ENCODE measurements around the gene SHISA4. TPM values are rescaled to one million over a fixed set of nuclear protein-coding genes. Genes with fewer than 3 reads are reported as not detected.

Gene SHISA4
- total RNA-seq, 1 experiment from 2014 or later = 7.6 TPM

- H3K36me3 Mint-ChIP-seq (ENCODE audit: insufficient read depth, unreplicated experiment) = peaks cover 6% of the 10 kb centered on the region
- H3K27ac Mint-ChIP-seq (ENCODE audit: low read depth, unreplicated experiment) = peak overlapping the region; percentile 11
- ChIA-PET POLR2A (interaction anchor here (1.1 to 2.9 kb wide), 2 partner anchors 35 kb away, joined by 4 to 15 read pairs; no protein-coding TSS in a partner anchor), CTCF (interaction anchor here (0.6 to 9.2 kb wide), 6 partner anchors 9 to 57 kb away, joined by 3 to 83 read pairs (median 4); no protein-coding TSS in a partner anchor)
- peaks cover 11% of the 10 kb centered on the region for H3K27me3 Mint-ChIP-seq (ENCODE audit: insufficient read depth, unreplicated experiment)
- no peak for DNase-seq (ENCODE audit: unreplicated experiment)
- BruUV-seq (replicated peaks) = no TSS peak
- peaks cover 34% of the 10 kb centered on the region for H3K4me1 Mint-ChIP-seq (ENCODE audit: insufficient read depth, unreplicated experiment)
- H3K4me3 Mint-ChIP-seq (ENCODE audit: unreplicated experiment) = no peak overlapping the region
- TF ChIP-seq, protein P1, sequence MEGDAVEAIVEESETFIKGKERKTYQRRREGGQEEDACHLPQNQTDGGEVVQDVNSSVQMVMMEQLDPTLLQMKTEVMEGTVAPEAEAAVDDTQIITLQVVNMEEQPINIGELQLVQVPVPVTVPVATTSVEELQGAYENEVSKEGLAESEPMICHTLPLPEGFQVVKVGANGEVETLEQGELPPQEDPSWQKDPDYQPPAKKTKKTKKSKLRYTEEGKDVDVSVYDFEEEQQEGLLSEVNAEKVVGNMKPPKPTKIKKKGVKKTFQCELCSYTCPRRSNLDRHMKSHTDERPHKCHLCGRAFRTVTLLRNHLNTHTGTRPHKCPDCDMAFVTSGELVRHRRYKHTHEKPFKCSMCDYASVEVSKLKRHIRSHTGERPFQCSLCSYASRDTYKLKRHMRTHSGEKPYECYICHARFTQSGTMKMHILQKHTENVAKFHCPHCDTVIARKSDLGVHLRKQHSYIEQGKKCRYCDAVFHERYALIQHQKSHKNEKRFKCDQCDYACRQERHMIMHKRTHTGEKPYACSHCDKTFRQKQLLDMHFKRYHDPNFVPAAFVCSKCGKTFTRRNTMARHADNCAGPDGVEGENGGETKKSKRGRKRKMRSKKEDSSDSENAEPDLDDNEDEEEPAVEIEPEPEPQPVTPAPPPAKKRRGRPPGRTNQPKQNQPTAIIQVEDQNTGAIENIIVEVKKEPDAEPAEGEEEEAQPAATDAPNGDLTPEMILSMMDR (IDR thresholded peaks at IDR 0.05; ENCODE audit: unreplicated experiment) = no peak
- intact Hi-C loops (cut with micrococcal nuclease) = no loop called here
- H3K9me3 Mint-ChIP-seq (ENCODE audit: unreplicated experiment) = no peaks in the 10 kb centered on the region
Observed at GRCh38 chr1:201918343-201918742, 29.6 kb downstream of the SHISA4 start.

GRCh38 chr1:201921952-201922558 is 33.4 kb downstream of the SHISA4 start:
- Mint-ChIP-seq H3K4me3 (ENCODE audit: unreplicated experiment) (no peak overlapping the region), H3K27ac (ENCODE audit: low read depth, unreplicated experiment) (no peak overlapping the region), H3K9me3 (ENCODE audit: unreplicated experiment) (no peaks in the 10 kb centered on the region), H3K27me3 (ENCODE audit: insufficient read depth, unreplicated experiment) (no peaks in the 10 kb centered on the region), H3K36me3 (ENCODE audit: insufficient read depth, unreplicated experiment) (peaks cover 6% of the 10 kb centered on the region), H3K4me1 (ENCODE audit: insufficient read depth, unreplicated experiment) (peaks cover 17% of the 10 kb centered on the region)
- no peak for DNase-seq (ENCODE audit: unreplicated experiment)
- intact Hi-C loops (cut with micrococcal nuclease) = loop anchor here (1.0 kb wide), 1 partner anchor 22 kb away; no protein-coding TSS in a partner anchor
- TF ChIP-seq, protein P1 (IDR thresholded peaks at IDR 0.05; ENCODE audit: unreplicated experiment) = no peak
- BruUV-seq (replicated peaks) = no TSS peak
- POLR2A ChIA-PET = interaction anchor here (1.1 kb wide), 1 partner anchor 61 kb away, joined by 3 read pairs; the partner anchor contains the start of gene RNPEP
- CTCF ChIA-PET = interaction anchor here (0.6 to 1.6 kb wide), 4 partner anchors 26 to 803 kb away, joined by 3 to 6 read pairs (median 4); no protein-coding TSS in a partner anchor

GRCh38 chr1:201925301-201925567 is 36.5 kb downstream of the SHISA4 start:
- intact Hi-C loops (cut with micrococcal nuclease) = no loop called here
- no TSS peak for BruUV-seq (replicated peaks)
- Mint-ChIP-seq H3K27me3 (ENCODE audit: insufficient read depth, unreplicated experiment) (no peaks in the 10 kb centered on the region), H3K4me1 (ENCODE audit: insufficient read depth, unreplicated experiment) (no peaks in the 10 kb centered on the region), H3K9me3 (ENCODE audit: unreplicated experiment) (no peaks in the 10 kb centered on the region), H3K27ac (ENCODE audit: low read depth, unreplicated experiment) (no peak overlapping the region), H3K36me3 (ENCODE audit: insufficient read depth, unreplicated experiment) (no peaks in the 10 kb centered on the region), H3K4me3 (ENCODE audit: unreplicated experiment) (no peak overlapping the region)
- ChIA-PET CTCF (interaction anchor here (0.5 to 7.5 kb wide), 7 partner anchors 8 to 275 kb away, joined by 3 to 51 read pairs (median 3); no protein-coding TSS in a partner anchor), POLR2A (interaction anchor here (0.6 to 1.2 kb wide), 2 partner anchors 30 to 435 kb away, joined by 4 read pairs; partner anchors contain the start of gene TIMM17A)
- TF ChIP-seq, protein P1 (IDR thresholded peaks at IDR 0.05; ENCODE audit: unreplicated experiment) = no peak
- no peak for DNase-seq (ENCODE audit: unreplicated experiment)

GRCh38 chr1:201925981-201926645 is 37.4 kb downstream of the SHISA4 start:
- no peak overlapping the region for H3K27ac Mint-ChIP-seq (ENCODE audit: low read depth, unreplicated experiment)
- H3K4me1 Mint-ChIP-seq (ENCODE audit: insufficient read depth, unreplicated experiment) = no peaks in the 10 kb centered on the region
- H3K9me3 Mint-ChIP-seq (ENCODE audit: unreplicated experiment) = no peaks in the 10 kb centered on the region
- ChIA-PET POLR2A (interaction anchor here (1.2 kb wide), 1 partner anchor 29 kb away, joined by 4 read pairs; the partner anchor contains the start of gene TIMM17A), CTCF (interaction anchor here (1.0 to 7.5 kb wide), 2 partner anchors 8 to 30 kb away, joined by 3 to 51 read pairs; no protein-coding TSS in a partner anchor)
- DNase-seq (ENCODE audit: unreplicated experiment) = no peak
- no TSS peak for BruUV-seq (replicated peaks)
- no peaks in the 10 kb centered on the region for H3K27me3 Mint-ChIP-seq (ENCODE audit: insufficient read depth, unreplicated experiment)
- TF ChIP-seq, protein P1 (IDR thresholded peaks at IDR 0.05; ENCODE audit: unreplicated experiment) = no peak
- no peaks in the 10 kb centered on the region for H3K36me3 Mint-ChIP-seq (ENCODE audit: insufficient read depth, unreplicated experiment)
- no peak overlapping the region for H3K4me3 Mint-ChIP-seq (ENCODE audit: unreplicated experiment)
- intact Hi-C loops (cut with micrococcal nuclease) = no loop called here

Measured in MCF 10A (cell line).